NCI-H82 (cell line): ENCODE data around the gene RIT1.
A peak's percentile ranks its signal among the peaks of the same experiment; 100 is the strongest.

Experiments used
- DNase-seq: peaks from one replicate; lab custom pipeline; 2025; lab: John Stamatoyannopoulos, UW

Gene RIT1, protein sequence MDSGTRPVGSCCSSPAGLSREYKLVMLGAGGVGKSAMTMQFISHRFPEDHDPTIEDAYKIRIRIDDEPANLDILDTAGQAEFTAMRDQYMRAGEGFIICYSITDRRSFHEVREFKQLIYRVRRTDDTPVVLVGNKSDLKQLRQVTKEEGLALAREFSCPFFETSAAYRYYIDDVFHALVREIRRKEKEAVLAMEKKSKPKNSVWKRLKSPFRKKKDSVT

DNA sequence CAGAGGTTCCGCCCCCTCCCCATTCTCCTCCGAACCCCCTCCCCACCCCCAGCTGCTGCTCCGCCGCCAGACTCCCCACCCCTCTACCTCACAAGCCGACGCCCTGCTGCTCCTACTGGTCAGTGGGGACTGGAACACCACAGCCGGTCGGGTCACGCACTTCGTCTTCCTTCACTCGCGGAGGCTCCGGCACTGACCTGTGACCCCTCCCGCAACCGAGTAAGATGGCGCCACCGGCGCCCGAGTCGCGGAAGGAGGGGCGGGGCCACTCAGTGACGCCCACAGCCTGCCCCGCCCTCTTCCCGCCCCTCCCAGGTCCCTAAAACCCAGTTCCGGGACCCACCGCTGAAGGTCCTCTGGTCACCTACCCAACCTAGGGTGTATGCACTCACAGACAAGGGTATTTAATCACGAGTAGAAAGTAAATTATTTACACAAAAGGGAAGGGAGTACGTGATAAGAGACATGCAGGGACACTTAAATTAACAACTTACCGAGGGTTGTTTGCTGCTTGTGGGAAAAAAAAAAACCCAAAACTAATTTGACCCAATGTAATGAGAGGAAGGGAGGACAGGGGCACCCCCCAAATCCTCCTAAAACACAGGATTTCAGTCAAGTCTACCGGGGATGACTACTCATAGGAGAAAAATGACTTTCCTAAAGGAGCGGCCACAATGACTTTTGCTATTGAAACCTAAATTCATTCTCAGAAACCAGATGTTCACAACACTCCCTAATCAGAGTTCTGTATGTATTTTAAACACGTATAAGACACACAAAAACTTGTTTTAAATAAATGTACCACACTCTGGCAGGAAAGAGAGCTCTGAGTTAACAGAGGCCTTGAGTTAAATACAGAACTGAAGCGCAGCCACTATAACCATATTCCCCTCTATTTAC is at the start of gene RIT1:
RIT1 (minus strand) TSS at position 194 of the 900 bp plus-strand sequence. CDS start 588 bp downstream, outside the sequence.
- DNase-seq: peak; percentile 95

DNA sequence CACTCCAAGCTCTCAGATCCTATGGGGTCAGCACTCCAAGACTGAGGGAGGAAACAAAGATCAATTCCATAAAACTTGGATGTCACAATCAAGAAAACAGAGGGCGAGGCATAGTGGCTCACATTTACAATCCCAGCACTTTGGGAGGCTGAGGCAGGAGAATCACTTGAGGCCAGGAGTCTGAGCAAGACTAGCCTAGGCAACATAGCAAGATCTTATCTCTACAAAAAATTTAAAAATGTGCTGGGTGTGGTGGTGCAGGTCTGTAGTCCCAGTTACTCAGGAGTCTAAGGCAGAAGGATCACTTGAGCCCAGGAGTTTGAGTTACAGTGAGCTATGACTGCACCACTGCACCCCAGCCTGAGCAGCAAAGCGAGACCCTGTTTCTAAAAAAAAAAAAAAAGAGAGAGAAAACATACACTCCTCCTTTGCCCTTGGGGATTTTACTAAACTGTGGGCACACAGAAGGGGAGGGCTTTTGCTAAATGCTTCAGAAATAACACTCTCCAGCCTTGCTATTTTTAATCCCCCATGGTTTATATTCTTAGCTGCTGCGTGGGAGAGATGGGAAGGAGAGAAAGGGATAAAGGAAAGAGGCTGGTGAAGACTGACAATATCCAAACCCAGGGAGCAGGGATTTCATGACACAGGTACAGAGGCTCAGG is 49.1 kb upstream of the RIT1 start:
- no peak for DNase-seq

DNA sequence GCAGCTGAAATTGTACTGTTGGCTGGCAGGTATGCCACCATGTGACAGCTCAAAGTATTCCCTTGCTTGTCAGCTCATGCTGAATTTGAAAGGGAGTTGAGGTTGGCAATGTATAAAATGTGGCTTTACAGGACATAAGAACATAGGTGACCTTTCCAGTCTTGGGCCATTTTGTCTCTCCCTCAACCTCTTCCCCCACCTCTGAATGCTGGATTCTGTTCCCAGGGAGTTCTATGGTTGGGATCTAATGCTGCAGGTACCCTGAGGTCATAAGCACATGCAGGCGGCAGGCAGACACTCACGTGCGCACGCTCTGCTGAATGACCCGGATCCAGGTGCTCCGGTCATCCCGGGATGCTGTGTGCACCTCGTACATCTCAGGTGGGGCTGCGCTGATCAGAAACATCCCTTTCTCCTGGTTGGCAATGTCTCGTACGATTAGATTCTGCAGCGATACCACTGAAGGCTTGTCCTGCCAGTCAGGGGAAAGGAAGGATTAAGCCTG is 46.3 kb upstream of the RIT1 start:
- DNase-seq: no peak

DNA sequence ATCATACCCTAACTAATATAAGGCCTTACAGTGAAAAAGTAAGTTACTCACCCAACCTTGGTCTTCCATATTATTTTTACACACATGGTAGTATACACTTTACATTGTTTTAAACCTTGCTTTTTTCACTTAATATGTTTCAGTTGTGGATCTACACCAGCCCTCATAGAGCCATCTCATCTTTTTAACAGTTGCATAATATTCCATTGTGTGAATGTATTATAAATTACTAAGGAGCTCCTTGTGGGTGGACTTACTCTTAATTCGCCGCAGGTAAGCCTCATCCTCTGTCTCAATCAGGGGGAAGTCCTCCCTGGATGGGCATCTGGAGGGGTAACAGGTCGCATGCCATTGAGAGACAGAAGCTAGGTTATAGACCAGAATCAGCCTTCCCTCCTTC is 43.5 kb upstream of the RIT1 start:
- no peak for DNase-seq

DNA sequence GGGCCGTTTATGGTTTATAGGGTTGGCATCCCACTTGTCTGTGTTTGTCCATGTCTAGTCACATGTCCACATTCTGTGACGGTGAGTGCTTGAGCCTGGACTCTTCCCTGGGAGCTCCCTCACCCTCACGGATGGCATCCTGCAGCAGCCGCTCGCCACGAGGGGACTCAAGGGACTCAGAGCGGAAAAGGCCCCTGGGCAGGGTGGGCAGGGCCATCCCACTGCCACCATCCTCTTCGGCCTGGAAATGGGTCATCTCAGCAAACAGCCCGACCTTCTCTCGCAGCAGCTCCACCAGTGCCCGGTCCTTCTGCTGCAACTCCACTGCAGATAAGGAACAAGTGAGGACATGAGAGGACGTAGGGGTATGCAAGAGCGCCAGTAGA is 41.3 kb upstream of the RIT1 start:
- DNase-seq: no peak

DNA sequence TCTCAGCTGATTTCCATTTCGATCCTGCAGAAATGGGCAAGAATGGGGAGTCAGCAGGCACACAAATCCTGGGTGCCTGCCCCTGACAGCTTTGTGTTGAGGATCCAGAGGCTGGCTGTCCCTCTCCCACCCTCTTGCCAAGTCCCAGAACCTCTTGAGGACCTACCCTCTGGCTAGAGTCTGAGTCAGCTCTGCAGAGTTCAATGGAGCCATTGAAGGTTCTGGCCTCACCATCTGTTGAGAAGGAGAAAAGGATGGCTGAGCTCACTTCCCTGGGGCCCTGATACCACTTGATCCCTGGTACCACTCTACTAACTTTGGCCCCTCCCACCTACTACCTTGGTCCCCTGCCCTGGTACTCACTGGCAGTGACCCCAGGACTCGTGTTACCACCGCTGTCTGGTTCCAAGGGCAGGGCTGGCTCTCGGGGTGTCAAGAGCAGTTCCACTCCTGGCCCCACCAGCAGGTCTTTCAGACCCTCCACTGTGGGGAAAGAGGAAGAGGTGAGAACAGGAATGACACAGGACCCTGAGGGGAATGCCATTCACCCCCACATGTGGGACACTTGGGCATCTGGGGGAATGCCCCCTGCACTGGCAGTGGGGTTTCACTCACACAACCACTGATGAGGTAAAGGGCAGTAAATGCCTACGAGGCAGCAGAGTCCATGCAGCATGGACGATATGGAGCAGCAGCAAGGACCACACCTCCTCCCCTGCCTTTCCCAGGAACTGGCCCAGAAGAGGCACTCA is 40.8 kb upstream of the RIT1 start:
- no peak for DNase-seq

DNA sequence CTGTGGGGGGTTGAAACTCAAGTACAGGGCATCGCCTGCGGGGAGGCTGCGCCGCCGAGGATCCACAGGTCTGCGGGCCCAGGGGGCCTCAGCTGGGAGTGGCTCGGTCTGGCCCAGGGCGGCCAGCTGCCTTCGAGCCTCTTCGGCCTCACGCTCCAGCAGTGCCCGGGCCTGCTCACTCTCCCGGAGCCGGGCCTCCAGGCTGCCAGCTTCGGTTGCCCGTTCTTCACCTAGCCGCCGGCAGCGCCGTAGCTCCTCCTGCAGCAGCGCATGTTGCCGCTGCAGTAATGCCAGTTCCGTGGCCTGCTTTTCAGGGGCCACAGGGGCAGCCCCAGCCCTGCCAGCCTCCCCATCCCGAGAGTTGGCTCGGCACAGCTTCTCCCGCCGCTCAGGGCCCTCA is 39.7 kb upstream of the RIT1 start:
- no peak for DNase-seq

DNA sequence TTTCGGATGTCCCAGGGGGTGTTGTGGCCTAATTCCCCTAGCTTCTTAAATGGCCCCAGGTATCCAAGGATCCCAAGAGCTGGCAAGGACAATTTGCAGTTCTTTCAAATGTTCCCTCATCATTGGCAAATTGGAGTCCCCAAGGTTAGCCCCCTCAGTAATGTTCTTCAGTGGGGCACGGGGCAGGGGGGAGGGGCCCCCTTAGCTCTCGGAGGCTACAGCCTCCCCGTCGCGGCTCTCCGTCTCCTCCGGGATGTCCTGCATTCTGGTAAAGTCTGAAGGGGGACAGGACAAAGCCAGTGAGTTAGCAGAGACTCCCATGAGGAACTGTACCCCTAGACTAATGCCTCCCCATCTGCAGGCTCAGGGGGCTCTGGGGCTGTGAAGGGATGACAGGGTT is 36.6 kb upstream of the RIT1 start:
- no peak for DNase-seq

DNA sequence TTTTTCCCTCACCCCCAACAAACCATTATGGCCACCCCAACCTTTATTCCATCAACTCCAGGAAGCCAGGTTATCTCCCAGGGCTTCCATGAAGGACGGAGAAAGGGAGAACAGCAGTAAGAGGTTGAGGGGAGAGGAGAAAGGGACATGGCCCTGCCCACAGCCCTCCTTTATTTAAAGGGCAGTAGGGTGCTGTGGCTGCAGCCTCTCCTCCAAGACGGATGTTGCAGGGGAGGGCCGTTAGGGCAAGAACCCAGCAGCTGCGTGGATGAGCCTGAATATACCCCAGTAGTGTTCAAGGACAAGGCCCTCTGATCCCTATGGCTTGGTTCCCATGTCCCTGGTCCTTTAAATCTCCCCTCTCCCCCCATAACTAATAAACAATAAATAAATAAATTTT is 36.1 kb upstream of the RIT1 start:
- DNase-seq: no peak

DNA sequence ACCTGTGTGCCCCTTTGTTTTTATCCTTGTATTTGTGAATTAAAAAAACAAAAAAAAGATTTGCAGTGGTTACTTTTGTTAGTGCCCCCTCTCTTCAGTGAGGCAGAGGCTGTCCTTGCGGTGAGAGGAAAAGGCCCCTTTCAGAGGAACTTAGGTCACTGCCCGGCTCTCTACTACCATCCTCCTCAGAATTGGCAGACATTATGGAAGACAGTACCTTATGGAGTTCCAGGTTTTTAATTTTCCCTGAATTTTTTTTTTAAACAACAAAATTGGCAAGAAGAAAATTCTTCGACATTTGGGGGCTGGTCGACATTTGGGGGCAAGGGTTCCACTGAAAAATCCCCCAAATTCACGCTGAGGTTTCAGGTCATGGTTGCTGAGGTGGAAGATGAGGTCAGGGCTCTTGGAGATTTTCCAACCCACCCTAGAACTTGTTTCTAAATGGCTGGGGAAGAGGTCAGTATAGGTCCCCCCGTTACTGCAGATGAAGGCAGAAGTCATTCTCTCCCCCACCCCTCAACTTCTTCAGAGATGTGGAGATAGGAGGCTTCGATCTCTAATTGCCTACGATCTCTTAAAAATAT is 35.6 kb upstream of the RIT1 start:
- no peak for DNase-seq

DNA sequence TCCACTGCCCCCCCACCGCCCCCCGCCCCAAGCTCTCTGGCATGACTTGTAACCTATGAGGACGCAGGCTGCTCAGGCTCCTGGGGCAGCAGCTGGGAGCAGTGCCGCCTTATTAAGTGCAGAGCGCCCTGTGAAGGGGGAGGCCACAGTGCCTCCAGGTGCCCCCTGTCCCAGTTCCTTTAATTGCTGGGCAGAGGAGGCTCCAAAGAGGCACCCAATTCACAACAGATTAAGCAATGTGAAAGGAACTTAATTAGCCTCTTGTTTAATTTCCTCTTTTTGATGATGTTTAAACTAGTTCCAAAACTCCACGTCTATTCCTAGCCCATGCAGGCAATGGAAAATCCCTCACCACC is 33.3 kb upstream of the RIT1 start:
- DNase-seq: peak; percentile 46

DNA sequence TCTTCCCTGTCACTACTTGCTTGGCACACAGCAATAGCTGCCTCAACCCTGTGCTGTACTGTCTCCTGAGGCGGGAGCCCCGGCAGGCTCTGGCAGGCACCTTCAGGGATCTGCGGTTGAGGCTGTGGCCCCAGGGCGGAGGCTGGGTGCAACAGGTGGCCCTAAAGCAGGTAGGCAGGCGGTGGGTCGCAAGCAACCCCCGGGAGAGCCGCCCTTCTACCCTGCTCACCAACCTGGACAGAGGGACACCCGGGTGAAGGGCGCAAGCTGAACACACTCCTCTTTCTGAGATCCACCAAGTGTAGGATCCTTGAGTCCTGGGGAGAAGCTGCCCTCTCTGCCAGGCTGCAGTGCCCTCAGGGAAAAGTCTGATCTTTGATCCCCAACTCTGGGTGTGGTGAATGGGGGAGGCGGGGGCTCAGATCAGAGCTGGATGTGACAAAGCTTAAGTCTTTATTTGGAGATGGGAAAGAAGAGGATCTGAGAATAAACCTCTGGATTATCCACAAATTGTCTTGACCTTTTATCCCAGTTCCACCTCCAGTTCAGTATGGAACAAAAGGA is 31.5 kb upstream of the RIT1 start:
- DNase-seq: no peak

DNA sequence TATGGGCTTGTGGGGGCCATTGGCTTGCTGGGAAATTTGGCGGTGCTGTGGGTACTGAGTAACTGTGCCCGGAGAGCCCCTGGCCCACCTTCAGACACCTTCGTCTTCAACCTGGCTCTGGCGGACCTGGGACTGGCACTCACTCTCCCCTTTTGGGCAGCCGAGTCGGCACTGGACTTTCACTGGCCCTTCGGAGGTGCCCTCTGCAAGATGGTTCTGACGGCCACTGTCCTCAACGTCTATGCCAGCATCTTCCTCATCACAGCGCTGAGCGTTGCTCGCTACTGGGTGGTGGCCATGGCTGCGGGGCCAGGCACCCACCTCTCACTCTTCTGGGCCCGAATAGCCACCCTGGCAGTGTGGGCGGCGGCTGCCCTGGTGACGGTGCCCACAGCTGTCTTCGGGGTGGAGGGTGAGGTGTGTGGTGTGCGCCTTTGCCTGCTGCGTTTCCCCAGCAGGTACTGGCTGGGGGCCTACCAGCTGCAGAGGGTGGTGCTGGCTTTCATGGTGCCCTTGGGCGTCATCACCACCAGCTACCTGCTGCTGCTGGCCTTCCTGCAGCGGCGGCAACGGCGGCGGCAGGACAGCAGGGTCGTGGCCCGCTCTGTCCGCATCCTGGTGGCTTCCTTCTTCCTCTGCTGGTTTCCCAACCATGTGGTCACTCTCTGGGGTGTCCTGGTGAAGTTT is 30.8 kb upstream of the RIT1 start:
- DNase-seq: no peak

DNA sequence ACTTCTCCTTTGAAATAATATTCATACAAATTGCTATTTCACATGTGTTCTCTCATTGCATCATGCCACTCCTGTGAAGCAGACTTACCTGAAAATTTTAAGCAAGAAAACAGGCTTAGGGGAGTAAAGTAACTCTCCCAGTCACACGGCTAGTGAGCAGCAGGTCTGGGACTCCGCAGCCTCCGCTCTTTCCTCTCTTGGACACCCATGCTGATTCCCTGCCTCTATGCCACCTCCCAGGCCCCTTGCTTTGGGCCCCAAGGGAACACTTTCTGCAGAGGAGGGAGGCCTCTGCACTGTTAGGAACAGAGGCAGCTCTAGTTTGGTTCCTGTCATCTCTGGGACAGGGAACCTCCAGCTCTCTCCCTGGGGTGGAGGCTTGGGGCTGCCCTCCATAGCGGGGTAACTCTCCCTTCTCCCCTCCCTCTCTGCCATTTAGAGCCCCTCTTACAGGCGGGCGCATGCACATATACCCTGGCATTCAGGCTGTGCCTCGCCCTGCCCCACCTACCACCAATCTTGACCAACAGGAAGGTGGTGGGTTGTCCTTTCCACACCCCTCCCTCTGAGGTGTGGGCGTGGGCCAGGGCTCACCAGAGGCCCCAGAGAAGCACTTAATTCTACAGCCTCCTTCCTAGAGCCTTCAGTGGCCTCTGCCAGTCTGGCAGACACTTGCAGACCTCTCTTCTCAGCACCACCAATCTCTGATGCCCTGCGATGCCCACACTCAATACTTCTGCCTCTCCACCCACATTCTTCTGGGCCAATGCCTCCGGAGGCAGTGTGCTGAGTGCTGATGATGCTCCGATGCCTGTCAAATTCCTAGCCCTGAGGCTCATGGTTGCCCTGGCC is 30.1 kb upstream of the RIT1 start, which contains the start of gene RXFP4:
RXFP4 (plus strand) TSS at position 646 of the 852 bp plus-strand sequence; CDS start at position 718, 72 bp downstream.
- peak; percentile 30 for DNase-seq

DNA sequence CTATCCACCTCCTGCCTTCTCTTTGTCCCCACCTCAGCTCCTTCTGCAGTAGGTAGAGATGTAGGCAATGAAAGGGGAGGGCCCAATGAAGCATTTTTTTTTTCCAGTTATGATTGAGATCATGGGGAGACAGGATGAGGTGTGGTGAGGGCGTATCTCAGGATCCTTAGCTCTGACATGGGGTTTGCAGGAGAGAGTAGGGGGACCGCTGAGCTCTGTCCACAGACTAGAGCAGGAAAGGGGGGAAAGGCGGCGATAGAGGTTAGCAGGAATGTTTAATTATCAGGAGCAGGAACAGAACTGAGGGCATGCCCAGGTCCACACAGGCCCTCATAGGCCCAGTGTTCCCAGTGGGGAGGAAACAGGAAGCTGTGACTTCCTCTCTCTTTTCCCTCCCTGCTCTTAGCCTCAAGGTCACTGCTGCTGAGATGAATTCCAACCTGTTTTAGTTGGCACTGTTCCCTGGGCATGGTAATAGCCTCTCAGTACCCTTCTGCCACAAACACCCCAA is 29.4 kb upstream of the RIT1 start:
- DNase-seq: no peak

DNA sequence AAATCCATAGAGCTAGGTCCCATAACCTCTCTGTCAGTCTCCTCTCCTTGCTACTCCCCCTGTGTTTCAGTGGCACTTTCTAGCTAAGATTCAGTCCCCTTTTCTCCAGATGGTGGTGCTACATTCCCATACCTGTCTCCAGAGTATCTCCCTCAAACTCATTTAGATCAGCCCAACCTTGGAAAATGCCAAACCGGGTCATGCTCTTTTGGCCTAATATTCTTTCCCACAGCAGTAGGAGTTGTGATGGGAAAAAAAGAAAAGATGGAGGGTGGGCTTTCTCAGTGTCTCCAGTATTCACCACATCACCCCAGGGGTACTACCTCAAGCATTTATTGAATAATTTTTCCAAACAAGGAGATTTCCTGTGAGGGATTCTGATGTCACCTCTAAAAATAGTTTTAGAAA is 27.1 kb upstream of the RIT1 start:
- DNase-seq: peak; percentile 89

DNA sequence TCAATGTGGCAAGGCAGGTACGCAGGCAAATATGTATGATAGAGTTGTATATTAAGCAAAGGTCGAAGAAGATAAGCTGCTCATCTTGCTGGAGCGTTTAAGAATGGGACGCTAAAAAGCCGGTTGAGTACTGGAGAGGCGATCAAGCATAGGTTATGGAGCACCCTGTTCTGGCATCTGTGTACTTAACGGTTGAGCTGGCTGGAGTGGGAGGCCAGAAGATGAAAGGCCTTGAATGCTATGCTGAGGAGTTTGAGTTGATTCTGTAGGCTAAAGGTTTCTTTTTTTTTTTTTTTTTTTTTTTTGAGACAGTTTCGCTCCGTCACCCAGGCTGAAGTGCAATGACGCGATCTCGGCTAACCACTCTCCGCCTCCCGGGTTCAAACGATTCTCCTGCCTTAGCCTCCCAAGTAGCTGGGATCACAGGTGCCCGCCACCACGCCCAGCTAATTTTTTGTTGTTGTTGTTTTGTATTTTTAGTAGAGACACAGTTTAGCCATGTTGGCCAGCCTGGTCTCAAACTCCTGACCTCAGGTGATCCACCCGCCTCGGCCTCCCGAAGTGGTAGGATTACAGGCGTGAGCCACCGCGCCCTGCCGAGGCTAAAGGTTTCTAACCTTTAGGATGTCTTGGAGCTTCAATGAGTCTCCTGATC is 23.9 kb upstream of the RIT1 start:
- DNase-seq: peak; percentile 71

DNA sequence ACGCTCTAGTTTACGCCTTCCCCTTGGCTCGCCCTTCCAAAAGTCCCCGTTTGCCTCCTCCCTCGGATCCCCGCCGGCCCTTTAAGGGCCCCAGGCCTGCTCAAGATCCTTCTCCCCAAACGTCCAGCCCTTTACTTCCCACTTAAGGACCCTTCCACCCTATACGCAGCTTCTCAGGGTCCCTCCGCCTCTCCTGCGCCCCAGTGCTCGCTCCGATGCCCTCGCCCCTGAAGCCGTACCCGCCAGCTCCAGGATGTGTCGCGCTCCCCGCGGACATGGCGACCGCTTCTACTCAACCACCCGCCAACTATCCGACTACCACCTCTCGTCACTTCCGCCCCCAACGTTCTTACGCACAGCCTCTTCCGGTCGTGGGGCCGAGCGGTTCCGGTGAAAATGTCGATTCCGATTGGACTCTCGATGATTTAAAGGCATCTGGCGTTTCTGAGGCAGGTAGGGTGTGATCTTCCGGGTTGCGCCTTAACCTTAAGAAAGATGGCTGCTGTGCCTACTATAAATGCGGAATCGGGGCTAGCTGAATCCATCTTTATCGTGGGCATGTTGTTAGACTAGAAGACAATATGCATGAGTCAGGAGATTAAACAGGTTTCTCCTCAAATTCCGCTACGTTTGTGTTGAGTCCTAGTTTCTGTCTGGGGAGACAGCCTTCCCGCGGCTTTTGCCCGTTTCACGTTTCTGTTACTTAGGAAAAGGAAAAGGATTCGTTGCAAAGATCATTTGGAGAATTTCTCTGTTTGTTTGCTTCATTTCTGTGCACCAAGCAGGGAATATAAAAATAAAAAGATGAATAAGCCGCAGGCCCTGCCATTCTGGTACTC is 23.2 kb upstream of the RIT1 start, which contains the start of gene KHDC4:
KHDC4 (minus strand) TSS at position 317 of the 839 bp plus-strand sequence; CDS start at position 277, 40 bp downstream.
- peak; percentile 100 for DNase-seq
